WTC11 (cell line): ENCODE data around the gene GSX2. TPM values are rescaled to one million over a fixed set of nuclear protein-coding genes. Genes with fewer than 3 reads are reported as not detected.

Experiments
- ATAC-seq: fragments of 200-7000 bp; cut with Tn5 transposase; 2 replicates; pipeline ENCODE4 v1.10.0; 2021; ENCODE audit warnings: mild to moderate bottlenecking, moderate library complexity
- CTCF ChIA-PET: fragments of 300-600 bp; sonication (Branson Sonifier 250); formaldehyde crosslinking; loops from one replicate; lab custom pipeline; 2021; ENCODE audit warnings: antibody characterized with exemption; lab: Charles Lee
- POLR2A ChIA-PET: fragments of 350-600 bp; sonication (Branson Sonifier 250); formaldehyde crosslinking; loops from one replicate; lab custom pipeline; 2021; ENCODE audit warnings: antibody characterized with exemption; lab: Charles Lee
- DNase-seq: peaks from one replicate; pipeline ENCODE4 v3.0.0; 2021; ENCODE audit warnings: low spot score
- H3K27ac Mint-ChIP-seq: 2 replicates; pipeline ENCODE4 v1.8.0; 2021; ENCODE audit warnings: mixed read lengths
- H3K27me3 Mint-ChIP-seq: 2 replicates; pipeline ENCODE4 v1.8.0; 2021; ENCODE audit warnings: low read depth, mild to moderate bottlenecking, moderate library complexity, mixed read lengths
- H3K36me3 Mint-ChIP-seq: 2 replicates; pipeline ENCODE4 v1.8.0; 2021; ENCODE audit warnings: mixed read lengths
- H3K4me1 Mint-ChIP-seq: 2 replicates; pipeline ENCODE4 v1.8.0; 2022; ENCODE audit warnings: mixed read lengths
- H3K4me3 Mint-ChIP-seq: 2 replicates; pipeline ENCODE4 v1.8.0; 2021; ENCODE audit warnings: mild to moderate bottlenecking, moderate library complexity, mixed read lengths
- H3K9me3 Mint-ChIP-seq: 2 replicates; pipeline ENCODE4 v1.8.0; 2021; ENCODE audit warnings: mixed read lengths
- CREM ChIP-seq: sonication (generic); formaldehyde crosslinking; IDR thresholded peaks from 2 replicates; pipeline ENCODE4 v1.8.1; 2022; ENCODE audit warnings: mild to moderate bottlenecking, missing genetic modification reagents, moderate library complexity
- ETV6 ChIP-seq: sonication (generic); formaldehyde crosslinking; IDR thresholded peaks from 2 replicates; pipeline ENCODE4 v1.8.1; 2022; ENCODE audit warnings: mild to moderate bottlenecking, missing genetic modification reagents
- FOXJ3 ChIP-seq: sonication (generic); formaldehyde crosslinking; IDR thresholded peaks from 2 replicates; pipeline ENCODE4 v1.9.0; 2021; ENCODE audit warnings: missing genetic modification reagents, mild to moderate bottlenecking, borderline replicate concordance
- GRHL2 ChIP-seq: fragments of 250-450 bp; sonication (Bioruptor Pico); IDR thresholded peaks from 2 replicates; pipeline ENCODE4 v1.8.0; 2022; ENCODE audit warnings: mild to moderate bottlenecking, moderate library complexity; ENCODE audit not compliant: insufficient replicate concordance, severe bottlenecking
- GTF2I ChIP-seq: fragments of 250-450 bp; sonication (Bioruptor Pico); conservative IDR thresholded peaks from 2 replicates; pipeline ENCODE4 v1.4.0; 2021; ENCODE audit warnings: mild to moderate bottlenecking
- HMGA2 ChIP-seq: fragments of 250-450 bp; sonication (Bioruptor Pico); IDR thresholded peaks from 2 replicates; pipeline ENCODE4 v1.4.0; 2021; ENCODE audit warnings: mild to moderate bottlenecking, moderate library complexity
- KAT7 ChIP-seq: sonication (generic); formaldehyde crosslinking; IDR thresholded peaks from 2 replicates; pipeline ENCODE4 v1.8.1; 2023; ENCODE audit warnings: missing genetic modification reagents, mild to moderate bottlenecking, borderline replicate concordance
- RORB ChIP-seq: fragments of 250-450 bp; sonication (Bioruptor Pico); IDR thresholded peaks from 2 replicates; pipeline ENCODE4 v1.9.0; 2021; ENCODE audit warnings: mild to moderate bottlenecking
- SP1 ChIP-seq: sonication (generic); formaldehyde crosslinking; conservative IDR thresholded peaks from 2 replicates; pipeline ENCODE4 v1.8.1; 2022; ENCODE audit warnings: missing genetic modification reagents
- ZBTB21 ChIP-seq: sonication (generic); formaldehyde crosslinking; IDR thresholded peaks from 2 replicates; pipeline ENCODE4 v1.8.1; 2023; ENCODE audit warnings: mild to moderate bottlenecking, missing genetic modification reagents, borderline replicate concordance
- ZNF232 ChIP-seq: sonication (generic); formaldehyde crosslinking; IDR thresholded peaks from 2 replicates; pipeline ENCODE4 v1.8.0; 2022; ENCODE audit warnings: mild to moderate bottlenecking, missing genetic modification reagents
- ZNF416 ChIP-seq: fragments of 250-450 bp; sonication (Bioruptor Pico); IDR thresholded peaks from 2 replicates; pipeline ENCODE4 v1.9.0; 2021; ENCODE audit warnings: mild to moderate bottlenecking, inconsistent platforms
- total RNA-seq: library from RNA; stranded (reverse); gene quantifications from 3 replicates; pipeline ENCODE4 v1.2.3, GENCODE V29; 2021
- TF ChIP-seq, protein P1 (sequence below): sonication (generic); formaldehyde crosslinking; IDR thresholded peaks from 2 replicates; pipeline ENCODE4 v1.8.1; 2022; ENCODE audit warnings: low read depth, missing genetic modification reagents, borderline replicate concordance
- TF ChIP-seq, protein P2 (sequence below): fragments of 250-450 bp; sonication (Bioruptor Pico); IDR thresholded peaks from 2 replicates; pipeline ENCODE4 v1.9.0; 2021; ENCODE audit warnings: mild to moderate bottlenecking, borderline replicate concordance
- TF ChIP-seq, protein P3 (sequence below): sonication (generic); formaldehyde crosslinking; IDR thresholded peaks from 2 replicates; pipeline ENCODE4 v1.8.1; 2022; ENCODE audit warnings: low read depth, mild to moderate bottlenecking, moderate library complexity, missing genetic modification reagents, borderline replicate concordance
- TF ChIP-seq, protein P4 (sequence below): sonication (generic); formaldehyde crosslinking; IDR thresholded peaks from 2 replicates; pipeline ENCODE4 v1.8.1; 2022; ENCODE audit warnings: missing genetic modification reagents, borderline replicate concordance
- TF ChIP-seq, protein P5 (sequence below): fragments of 250-450 bp; sonication (Bioruptor Pico); IDR thresholded peaks from 2 replicates; pipeline ENCODE4 v1.9.0; 2021; ENCODE audit warnings: mild to moderate bottlenecking
- TF ChIP-seq, protein P6 (sequence below): sonication (generic); formaldehyde crosslinking; IDR thresholded peaks from 2 replicates; pipeline ENCODE4 v1.8.0; 2023; ENCODE audit warnings: missing genetic modification reagents, mild to moderate bottlenecking, borderline replicate concordance

GSX2 gene
- total RNA-seq, 1 experiment from 2014 or later, result not detected

DNA sequence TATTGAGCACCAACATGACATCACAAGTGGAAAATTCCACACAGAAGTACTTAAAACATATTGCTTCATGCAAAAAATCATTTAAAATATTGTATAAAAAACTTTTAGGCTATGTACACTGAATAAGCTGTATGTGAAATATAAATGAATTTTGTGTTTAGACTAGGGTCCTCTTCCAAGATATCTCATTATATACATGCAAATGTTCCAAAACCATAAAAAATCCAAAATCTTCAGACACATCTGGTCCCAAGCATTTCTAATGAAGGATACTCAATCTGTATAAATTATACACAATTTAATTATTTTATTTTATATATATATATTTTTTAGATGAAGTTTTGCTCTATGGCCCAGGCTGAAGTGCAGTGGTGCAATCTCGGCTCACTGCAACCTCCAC lies 10.1 kb upstream of the GSX2 start (continued):
- TF ChIP-seq, protein P1, sequence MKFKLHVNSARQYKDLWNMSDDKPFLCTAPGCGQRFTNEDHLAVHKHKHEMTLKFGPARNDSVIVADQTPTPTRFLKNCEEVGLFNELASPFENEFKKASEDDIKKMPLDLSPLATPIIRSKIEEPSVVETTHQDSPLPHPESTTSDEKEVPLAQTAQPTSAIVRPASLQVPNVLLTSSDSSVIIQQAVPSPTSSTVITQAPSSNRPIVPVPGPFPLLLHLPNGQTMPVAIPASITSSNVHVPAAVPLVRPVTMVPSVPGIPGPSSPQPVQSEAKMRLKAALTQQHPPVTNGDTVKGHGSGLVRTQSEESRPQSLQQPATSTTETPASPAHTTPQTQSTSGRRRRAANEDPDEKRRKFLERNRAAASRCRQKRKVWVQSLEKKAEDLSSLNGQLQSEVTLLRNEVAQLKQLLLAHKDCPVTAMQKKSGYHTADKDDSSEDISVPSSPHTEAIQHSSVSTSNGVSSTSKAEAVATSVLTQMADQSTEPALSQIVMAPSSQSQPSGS, result no peak
- TF ChIP-seq FOXJ3 (CRISPR knock-in tag), result no peak
- TF ChIP-seq, protein P2, sequence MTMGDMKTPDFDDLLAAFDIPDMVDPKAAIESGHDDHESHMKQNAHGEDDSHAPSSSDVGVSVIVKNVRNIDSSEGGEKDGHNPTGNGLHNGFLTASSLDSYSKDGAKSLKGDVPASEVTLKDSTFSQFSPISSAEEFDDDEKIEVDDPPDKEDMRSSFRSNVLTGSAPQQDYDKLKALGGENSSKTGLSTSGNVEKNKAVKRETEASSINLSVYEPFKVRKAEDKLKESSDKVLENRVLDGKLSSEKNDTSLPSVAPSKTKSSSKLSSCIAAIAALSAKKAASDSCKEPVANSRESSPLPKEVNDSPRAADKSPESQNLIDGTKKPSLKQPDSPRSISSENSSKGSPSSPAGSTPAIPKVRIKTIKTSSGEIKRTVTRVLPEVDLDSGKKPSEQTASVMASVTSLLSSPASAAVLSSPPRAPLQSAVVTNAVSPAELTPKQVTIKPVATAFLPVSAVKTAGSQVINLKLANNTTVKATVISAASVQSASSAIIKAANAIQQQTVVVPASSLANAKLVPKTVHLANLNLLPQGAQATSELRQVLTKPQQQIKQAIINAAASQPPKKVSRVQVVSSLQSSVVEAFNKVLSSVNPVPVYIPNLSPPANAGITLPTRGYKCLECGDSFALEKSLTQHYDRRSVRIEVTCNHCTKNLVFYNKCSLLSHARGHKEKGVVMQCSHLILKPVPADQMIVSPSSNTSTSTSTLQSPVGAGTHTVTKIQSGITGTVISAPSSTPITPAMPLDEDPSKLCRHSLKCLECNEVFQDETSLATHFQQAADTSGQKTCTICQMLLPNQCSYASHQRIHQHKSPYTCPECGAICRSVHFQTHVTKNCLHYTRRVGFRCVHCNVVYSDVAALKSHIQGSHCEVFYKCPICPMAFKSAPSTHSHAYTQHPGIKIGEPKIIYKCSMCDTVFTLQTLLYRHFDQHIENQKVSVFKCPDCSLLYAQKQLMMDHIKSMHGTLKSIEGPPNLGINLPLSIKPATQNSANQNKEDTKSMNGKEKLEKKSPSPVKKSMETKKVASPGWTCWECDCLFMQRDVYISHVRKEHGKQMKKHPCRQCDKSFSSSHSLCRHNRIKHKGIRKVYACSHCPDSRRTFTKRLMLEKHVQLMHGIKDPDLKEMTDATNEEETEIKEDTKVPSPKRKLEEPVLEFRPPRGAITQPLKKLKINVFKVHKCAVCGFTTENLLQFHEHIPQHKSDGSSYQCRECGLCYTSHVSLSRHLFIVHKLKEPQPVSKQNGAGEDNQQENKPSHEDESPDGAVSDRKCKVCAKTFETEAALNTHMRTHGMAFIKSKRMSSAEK (CRISPR knock-in tag), result no peak
- TF ChIP-seq, protein P3, sequence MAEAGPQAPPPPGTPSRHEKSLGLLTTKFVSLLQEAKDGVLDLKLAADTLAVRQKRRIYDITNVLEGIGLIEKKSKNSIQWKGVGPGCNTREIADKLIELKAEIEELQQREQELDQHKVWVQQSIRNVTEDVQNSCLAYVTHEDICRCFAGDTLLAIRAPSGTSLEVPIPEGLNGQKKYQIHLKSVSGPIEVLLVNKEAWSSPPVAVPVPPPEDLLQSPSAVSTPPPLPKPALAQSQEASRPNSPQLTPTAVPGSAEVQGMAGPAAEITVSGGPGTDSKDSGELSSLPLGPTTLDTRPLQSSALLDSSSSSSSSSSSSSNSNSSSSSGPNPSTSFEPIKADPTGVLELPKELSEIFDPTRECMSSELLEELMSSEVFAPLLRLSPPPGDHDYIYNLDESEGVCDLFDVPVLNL (CRISPR knock-in tag), result no peak
- TF ChIP-seq, protein P4, sequence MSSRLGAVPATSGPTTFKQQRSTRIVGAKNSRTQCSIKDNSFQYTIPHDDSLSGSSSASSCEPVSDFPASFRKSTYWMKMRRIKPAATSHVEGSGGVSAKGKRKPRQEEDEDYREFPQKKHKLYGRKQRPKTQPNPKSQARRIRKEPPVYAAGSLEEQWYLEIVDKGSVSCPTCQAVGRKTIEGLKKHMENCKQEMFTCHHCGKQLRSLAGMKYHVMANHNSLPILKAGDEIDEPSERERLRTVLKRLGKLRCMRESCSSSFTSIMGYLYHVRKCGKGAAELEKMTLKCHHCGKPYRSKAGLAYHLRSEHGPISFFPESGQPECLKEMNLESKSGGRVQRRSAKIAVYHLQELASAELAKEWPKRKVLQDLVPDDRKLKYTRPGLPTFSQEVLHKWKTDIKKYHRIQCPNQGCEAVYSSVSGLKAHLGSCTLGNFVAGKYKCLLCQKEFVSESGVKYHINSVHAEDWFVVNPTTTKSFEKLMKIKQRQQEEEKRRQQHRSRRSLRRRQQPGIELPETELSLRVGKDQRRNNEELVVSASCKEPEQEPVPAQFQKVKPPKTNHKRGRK, result no peak
- no peak for TF ChIP-seq ZNF232 (CRISPR knock-in tag)
- TF ChIP-seq ETV6, result no peak
- TF ChIP-seq KAT7 (CRISPR knock-in tag), result no peak
- TF ChIP-seq, all 79 proteins: peak for 0

DNA sequence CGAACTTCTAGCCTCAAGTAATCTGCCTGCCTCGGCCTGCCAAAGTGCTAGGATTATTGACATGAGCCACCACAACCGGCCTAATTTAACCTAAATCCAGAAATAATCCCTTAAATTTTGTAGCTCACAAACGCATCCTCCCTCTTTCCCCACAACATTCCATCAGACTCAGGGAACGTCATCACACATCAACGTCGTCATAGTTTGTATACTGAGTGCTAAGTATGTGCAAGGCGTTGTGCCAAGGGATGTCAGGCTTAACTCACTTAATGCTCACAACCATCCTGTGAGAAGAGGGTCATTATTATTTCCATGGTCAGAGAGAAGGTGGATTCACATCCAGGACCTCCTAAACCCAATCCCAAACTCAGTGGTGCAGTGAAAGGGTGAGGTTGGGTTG lies 9.6 kb upstream of the GSX2 start:
- peaks cover 40% of the 10 kb centered on the region for H3K4me1 Mint-ChIP-seq
- no peaks in the 10 kb centered on the region for H3K9me3 Mint-ChIP-seq
- ATAC-seq, result no peak
- ChIA-PET CTCF (no interaction called here), POLR2A (no interaction called here)
- DNase-seq, result no peak
- no peak overlapping the region for H3K4me3 Mint-ChIP-seq
- H3K27me3 Mint-ChIP-seq, result peaks cover 83% of the 10 kb centered on the region
- H3K36me3 Mint-ChIP-seq, result no peaks in the 10 kb centered on the region
- H3K27ac Mint-ChIP-seq, result no peak overlapping the region
- no peak for TF ChIP-seq HMGA2 (CRISPR knock-in tag)
- no peak for TF ChIP-seq CREM (CRISPR knock-in tag)
- no peak for TF ChIP-seq GTF2I
- TF ChIP-seq ZNF416 (CRISPR knock-in tag), result no peak
- no peak for TF ChIP-seq GRHL2
- TF ChIP-seq, protein P5, sequence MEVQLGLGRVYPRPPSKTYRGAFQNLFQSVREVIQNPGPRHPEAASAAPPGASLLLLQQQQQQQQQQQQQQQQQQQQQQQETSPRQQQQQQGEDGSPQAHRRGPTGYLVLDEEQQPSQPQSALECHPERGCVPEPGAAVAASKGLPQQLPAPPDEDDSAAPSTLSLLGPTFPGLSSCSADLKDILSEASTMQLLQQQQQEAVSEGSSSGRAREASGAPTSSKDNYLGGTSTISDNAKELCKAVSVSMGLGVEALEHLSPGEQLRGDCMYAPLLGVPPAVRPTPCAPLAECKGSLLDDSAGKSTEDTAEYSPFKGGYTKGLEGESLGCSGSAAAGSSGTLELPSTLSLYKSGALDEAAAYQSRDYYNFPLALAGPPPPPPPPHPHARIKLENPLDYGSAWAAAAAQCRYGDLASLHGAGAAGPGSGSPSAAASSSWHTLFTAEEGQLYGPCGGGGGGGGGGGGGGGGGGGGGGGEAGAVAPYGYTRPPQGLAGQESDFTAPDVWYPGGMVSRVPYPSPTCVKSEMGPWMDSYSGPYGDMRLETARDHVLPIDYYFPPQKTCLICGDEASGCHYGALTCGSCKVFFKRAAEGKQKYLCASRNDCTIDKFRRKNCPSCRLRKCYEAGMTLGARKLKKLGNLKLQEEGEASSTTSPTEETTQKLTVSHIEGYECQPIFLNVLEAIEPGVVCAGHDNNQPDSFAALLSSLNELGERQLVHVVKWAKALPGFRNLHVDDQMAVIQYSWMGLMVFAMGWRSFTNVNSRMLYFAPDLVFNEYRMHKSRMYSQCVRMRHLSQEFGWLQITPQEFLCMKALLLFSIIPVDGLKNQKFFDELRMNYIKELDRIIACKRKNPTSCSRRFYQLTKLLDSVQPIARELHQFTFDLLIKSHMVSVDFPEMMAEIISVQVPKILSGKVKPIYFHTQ, result no peak
- TF ChIP-seq ZBTB21, result no peak
- no peak for TF ChIP-seq ZNF232 (CRISPR knock-in tag)
- no peak for TF ChIP-seq SP1 (CRISPR knock-in tag)
- TF ChIP-seq, protein P3 (CRISPR knock-in tag), result no peak
- TF ChIP-seq RORB (CRISPR knock-in tag), result no peak
- TF ChIP-seq, protein P6, sequence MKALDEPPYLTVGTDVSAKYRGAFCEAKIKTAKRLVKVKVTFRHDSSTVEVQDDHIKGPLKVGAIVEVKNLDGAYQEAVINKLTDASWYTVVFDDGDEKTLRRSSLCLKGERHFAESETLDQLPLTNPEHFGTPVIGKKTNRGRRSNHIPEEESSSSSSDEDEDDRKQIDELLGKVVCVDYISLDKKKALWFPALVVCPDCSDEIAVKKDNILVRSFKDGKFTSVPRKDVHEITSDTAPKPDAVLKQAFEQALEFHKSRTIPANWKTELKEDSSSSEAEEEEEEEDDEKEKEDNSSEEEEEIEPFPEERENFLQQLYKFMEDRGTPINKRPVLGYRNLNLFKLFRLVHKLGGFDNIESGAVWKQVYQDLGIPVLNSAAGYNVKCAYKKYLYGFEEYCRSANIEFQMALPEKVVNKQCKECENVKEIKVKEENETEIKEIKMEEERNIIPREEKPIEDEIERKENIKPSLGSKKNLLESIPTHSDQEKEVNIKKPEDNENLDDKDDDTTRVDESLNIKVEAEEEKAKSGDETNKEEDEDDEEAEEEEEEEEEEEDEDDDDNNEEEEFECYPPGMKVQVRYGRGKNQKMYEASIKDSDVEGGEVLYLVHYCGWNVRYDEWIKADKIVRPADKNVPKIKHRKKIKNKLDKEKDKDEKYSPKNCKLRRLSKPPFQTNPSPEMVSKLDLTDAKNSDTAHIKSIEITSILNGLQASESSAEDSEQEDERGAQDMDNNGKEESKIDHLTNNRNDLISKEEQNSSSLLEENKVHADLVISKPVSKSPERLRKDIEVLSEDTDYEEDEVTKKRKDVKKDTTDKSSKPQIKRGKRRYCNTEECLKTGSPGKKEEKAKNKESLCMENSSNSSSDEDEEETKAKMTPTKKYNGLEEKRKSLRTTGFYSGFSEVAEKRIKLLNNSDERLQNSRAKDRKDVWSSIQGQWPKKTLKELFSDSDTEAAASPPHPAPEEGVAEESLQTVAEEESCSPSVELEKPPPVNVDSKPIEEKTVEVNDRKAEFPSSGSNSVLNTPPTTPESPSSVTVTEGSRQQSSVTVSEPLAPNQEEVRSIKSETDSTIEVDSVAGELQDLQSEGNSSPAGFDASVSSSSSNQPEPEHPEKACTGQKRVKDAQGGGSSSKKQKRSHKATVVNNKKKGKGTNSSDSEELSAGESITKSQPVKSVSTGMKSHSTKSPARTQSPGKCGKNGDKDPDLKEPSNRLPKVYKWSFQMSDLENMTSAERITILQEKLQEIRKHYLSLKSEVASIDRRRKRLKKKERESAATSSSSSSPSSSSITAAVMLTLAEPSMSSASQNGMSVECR (CRISPR knock-in tag), result no peak
